ENCODE data around the gene ATP10A. TPM values are rescaled to one million over a fixed set of nuclear protein-coding genes. Genes with fewer than 3 reads are reported as not detected.
A peak's percentile ranks its signal among the peaks of the same experiment; 100 is the strongest.

Gene ATP10A
- total RNA-seq, 1 donor from 2014 or later, result 6.8 TPM

DNA sequence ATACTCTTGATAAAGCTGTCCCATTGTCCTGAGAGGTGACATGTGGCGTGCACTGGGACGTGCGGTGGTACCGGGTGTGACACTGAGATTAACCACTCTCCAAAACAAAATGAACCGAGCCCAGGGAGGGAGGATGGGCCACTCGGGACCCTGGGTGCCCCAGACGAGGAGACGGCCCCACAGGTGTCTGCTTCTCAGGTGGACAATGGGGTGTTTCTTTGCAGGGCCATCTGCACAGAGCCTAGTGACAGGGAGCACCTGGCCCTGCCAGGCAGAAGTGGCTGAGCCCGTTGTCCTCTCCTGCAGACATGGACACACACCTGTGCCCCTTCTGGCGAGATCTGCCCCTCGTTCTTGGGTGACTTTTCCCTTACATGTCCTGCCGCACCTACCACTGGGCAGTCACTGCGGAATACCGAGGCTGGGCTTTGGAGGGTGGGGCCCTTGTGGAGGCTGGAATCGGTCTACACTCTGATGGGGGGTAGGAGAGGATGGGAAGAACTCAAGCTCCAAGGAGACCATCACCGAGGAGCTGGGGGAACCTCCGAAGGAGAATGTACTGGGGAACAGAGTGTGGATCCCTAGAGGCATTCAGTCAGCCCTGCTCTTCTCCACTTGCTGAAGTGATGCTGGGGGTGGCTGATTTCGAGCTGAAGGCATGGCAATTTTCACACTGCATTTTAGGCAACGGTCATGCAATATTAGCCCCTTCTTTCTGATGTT is 153.5 kb downstream of the ATP10A start:
- no peak for DNase-seq (ENCODE audit: low read depth, low spot score)
- H3K9me3 Mint-ChIP-seq, result no peaks in the 10 kb centered on the region
- H3K4me3 Mint-ChIP-seq, result no peak overlapping the region
- H3K27me3 Mint-ChIP-seq (ENCODE audit: low read depth), result no peaks in the 10 kb centered on the region
- H3K4me1 Mint-ChIP-seq, result no peaks in the 10 kb centered on the region
- H3K36me3 Mint-ChIP-seq (ENCODE audit: low read depth), result no peaks in the 10 kb centered on the region
- no peak overlapping the region for H3K27ac Mint-ChIP-seq (ENCODE audit: unreplicated experiment)
- TF ChIP-seq, protein P1, sequence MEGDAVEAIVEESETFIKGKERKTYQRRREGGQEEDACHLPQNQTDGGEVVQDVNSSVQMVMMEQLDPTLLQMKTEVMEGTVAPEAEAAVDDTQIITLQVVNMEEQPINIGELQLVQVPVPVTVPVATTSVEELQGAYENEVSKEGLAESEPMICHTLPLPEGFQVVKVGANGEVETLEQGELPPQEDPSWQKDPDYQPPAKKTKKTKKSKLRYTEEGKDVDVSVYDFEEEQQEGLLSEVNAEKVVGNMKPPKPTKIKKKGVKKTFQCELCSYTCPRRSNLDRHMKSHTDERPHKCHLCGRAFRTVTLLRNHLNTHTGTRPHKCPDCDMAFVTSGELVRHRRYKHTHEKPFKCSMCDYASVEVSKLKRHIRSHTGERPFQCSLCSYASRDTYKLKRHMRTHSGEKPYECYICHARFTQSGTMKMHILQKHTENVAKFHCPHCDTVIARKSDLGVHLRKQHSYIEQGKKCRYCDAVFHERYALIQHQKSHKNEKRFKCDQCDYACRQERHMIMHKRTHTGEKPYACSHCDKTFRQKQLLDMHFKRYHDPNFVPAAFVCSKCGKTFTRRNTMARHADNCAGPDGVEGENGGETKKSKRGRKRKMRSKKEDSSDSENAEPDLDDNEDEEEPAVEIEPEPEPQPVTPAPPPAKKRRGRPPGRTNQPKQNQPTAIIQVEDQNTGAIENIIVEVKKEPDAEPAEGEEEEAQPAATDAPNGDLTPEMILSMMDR (conservative IDR thresholded peaks at IDR 0.05), result no peak

DNA sequence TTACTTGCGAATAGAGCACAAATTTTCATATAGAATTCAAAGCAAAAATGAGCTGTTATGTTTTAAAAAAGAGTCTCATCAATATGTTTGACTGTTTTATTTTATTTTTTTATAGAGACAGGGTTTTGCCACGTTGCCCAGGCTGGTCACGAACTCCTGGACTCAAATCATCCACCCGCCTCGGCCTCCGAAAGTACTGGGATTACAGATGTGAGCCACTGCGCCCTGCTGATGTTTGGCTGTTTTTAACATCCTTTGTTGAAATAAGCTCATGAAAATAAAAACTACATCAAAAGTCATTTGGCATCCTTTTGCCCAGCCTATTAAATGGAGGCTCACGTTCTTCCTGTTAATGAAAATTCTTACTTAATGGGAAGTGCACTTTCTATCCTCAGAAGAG is 154.7 kb downstream of the ATP10A start:
- no peaks in the 10 kb centered on the region for H3K9me3 Mint-ChIP-seq
- no peaks in the 10 kb centered on the region for H3K36me3 Mint-ChIP-seq (ENCODE audit: low read depth)
- TF ChIP-seq, protein P1 (conservative IDR thresholded peaks at IDR 0.05), result no peak
- H3K27me3 Mint-ChIP-seq (ENCODE audit: low read depth), result no peaks in the 10 kb centered on the region
- peak overlapping the region; percentile 50 for H3K27ac Mint-ChIP-seq (ENCODE audit: unreplicated experiment)
- DNase-seq (ENCODE audit: low read depth, low spot score), result no peak
- H3K4me3 Mint-ChIP-seq, result no peak overlapping the region
- H3K4me1 Mint-ChIP-seq, result no peaks in the 10 kb centered on the region

DNA sequence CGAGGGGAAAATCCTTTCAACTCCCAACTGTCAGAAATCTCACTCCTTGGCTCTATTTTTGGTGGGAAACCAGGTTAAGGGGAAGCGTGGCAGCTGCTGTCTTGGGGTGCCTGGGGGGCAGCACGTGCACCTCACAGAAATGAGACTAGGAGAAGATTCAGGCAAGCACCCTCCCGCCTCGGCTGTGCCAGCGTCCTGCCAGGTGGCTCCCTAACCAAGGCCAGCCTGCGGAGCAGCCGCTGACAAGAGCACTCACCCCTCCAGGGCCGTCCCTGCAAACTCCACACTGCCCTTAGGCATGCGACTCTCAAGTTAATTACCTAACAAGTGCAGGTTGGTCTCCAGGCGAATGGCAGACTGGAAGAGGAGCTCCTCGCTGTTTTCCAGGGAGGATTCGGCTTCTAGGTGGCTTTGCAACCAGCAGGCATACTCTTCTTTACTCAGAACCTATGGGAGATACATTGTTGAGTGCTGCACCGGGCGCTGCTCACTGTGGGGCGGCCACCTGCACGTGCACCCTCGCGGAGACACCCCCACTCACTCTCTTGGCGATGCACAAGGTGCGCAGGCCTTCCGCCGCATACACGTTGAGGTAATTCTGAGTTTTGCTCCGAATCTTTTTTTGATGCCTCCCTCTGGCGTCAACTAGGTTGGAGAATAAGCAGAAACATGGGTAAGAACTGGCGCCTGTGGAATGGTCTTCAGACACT is 155.3 kb downstream of the ATP10A start:
- Mint-ChIP-seq H3K4me3 (no peak overlapping the region), H3K4me1 (no peaks in the 10 kb centered on the region), H3K9me3 (no peaks in the 10 kb centered on the region), H3K27me3 (ENCODE audit: low read depth) (no peaks in the 10 kb centered on the region), H3K36me3 (ENCODE audit: low read depth) (no peaks in the 10 kb centered on the region), H3K27ac (ENCODE audit: unreplicated experiment) (peak overlapping the region; percentile 50)
- DNase-seq (ENCODE audit: low read depth, low spot score), result no peak
- TF ChIP-seq, protein P1 (conservative IDR thresholded peaks at IDR 0.05), result no peak

DNA sequence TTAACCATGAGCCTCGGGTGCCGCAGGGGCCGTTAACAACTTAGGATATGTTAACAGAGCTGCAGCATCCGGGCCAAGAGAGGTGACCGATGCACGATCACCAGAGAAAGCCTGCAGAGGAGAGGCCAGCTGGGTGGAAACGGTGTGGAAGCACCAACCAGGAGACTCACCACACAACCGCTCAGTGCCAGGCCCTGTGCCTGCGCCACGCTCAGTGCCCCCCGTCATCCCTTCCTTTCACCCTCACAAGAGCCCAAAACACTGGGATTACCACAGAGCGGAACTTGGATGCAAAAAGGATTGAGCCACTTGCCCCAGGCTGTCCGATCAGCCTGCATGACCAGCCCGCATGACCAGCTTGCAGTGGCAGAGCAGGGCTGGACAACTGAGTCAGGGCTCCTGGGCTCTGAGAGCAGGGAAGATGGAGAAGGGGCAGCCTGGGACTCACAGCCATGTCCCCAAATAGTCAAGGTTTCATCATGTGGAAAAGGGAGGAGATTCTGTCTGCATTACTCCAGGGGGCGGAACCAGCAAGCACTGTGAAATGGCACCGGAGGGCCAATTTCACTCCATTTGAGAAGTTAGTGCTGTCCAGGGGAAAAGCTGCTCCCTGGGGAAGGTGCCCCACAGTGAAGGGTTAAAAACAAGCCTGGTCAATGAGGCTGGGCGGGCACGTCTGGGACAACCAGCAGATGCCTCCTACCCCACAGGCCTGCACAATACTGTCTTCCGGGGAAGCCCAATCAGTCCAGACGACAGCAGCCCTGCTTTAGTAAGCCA is 156.8 kb downstream of the ATP10A start:
- no peak overlapping the region for H3K27ac Mint-ChIP-seq (ENCODE audit: unreplicated experiment)

More for the DNA sequence above, 156.8 kb downstream of the ATP10A start:
- Mint-ChIP-seq H3K4me1 (no peaks in the 10 kb centered on the region), H3K36me3 (ENCODE audit: low read depth) (no peaks in the 10 kb centered on the region), H3K27me3 (ENCODE audit: low read depth) (no peaks in the 10 kb centered on the region), H3K9me3 (no peaks in the 10 kb centered on the region), H3K4me3 (no peak overlapping the region)
- TF ChIP-seq, protein P1 (conservative IDR thresholded peaks at IDR 0.05), result no peak
- DNase-seq (ENCODE audit: low read depth, low spot score), result no peak

All from neural crest cell (in vitro differentiated cells).